HG03575 (cell line): Measurements from ENCODE around the gene BRD9.
"Not testable (repeated sequence)": the region's sequence is repeated elsewhere in the genome, so short reads cannot be mapped to it uniquely, and the experiment has no call there.

Source experiments
- ATAC-seq: cut with Tn5 transposase; IDR thresholded peaks from one replicate; pipeline ENCODE4 v1.9.1; 2021; ENCODE audit not compliant: unreplicated experiment, insufficient number of reproducible peaks, low FRiP score; ENCODE audit errors: extremely low read depth

The BRD9 gene

GRCh38 chr5:851553-851952 is 41.0 kb downstream of the BRD9 start:
- no peak for ATAC-seq

GRCh38 chr5:851076-851475 is 41.5 kb downstream of the BRD9 start:
- no peak for ATAC-seq

DNA sequence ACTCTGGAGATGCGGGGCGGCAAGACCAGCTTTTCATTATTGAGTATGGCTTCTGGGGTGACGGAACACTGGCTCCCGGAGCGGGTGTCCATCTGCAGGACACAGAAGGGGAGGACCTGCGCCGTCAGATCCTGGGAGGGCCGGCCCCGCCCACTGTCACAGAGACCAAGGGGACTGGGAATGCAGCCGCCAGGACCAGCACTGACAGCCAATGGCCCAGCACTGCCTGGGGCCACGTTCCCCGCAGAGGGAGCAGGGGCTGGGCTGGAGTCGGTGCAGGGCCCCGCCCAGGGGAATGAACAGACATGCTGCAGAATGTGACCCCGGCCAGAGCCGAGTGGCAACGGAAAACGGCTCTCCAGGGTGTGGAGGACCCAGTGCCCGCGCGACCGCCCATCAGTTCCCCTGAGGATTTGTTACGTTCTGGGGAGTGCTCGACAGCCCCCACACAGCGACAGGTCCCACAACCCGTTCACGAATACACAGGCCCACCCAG is 42.0 kb downstream of the BRD9 start, which contains the start of gene ZDHHC11:
Gene ZDHHC11 (minus strand): TSS at position 476 of the 496 bp plus-strand sequence. CDS start 384 bp downstream, at position 92.
- no peak for ATAC-seq

- no peak for ATAC-seq
Measured at GRCh38 chr5:849651-850301, 42.8 kb downstream of the BRD9 start.

DNA sequence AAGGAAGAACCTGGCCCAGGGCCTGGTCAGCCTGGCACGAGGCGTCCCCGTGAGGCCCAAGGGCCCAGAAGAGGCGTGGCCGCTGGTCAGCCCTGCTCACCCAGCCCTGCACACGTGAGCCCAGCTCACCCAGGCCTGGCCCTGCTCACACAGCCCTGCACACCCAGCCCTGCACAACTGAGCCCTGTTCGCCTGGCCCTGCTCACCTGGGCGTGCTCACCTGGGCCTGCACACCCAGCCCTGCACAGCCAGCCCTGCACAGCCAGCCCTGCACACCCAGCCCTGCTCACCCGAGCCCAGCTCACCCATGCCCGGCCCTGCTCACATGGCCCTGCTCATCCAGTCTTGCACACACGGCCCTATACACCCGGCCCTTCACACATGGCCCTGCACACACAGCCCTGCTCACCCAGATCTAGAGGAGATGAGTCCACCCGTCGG is 43.9 kb downstream of the BRD9 start:
- ATAC-seq, result no peak

- not testable (repeated sequence) for ATAC-seq
Measured at GRCh38 chr5:847736-848135, 44.9 kb downstream of the BRD9 start.

DNA sequence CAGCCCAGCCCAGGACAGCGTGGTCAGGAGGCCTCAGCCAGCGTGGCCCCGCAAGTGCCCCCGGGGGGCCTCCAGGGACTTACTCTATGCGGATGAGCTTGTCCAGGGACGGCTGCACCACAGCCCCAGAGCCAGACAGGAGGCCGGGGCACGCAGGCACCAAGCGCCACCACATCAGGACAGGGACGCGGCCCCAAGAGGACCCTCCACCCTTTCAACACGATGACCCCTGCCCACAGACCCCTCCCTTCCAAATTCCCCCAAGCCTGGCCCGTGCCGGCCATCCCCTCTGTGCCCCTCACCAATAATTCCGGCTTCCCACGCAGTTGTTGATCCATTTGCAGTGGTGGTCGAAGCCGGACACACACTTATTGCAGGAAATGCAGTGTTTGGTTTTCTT is 45.4 kb downstream of the BRD9 start:
- not testable (repeated sequence) for ATAC-seq

GRCh38 chr5:846602-847091 is 46.0 kb downstream of the BRD9 start:
- not testable (repeated sequence) for ATAC-seq

DNA sequence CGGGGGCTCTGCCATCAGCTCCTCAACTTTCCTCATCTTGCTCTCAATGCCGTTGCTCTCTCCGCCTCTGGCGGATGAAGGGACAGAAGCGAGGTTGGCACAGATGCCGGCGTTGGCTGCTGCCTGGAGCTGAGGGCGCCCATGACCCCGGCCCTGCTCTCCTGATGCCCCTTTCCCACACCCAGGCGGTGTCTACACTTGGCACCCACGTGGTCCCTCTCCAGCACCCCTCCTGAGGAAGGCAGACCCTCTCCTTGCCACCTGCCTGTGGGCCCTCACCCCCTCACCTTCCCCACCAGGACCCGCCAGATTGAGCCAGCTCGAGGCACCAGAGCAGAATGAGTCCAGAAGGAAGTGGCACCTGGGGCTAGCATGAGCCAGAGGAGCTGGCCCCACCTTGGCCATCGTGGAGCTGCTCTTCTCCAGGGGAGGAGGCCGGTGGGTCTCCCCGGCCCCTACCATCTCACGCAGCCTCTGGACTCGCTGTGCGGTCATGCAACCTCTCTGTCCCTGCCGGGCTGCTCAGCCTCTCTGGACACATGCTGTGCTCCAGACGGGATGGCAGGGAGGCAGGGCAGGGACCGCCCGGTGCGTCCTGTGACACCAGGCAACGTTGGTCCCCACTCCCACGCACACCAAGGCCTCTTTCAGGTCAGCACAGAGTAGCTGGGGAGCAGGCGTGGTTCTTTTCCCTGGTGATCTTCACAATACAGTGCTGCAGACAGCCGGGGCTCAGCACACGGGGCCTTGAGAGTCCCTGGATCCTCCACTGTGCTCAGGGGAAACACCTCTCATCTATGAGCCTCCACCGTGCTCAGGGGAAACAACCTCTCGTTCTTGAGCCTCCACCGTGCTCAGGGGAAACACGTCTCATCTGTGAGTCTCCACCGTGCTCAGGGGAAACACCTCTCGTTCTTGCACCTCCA is 46.7 kb downstream of the BRD9 start:
- ATAC-seq, result not testable (repeated sequence)

DNA sequence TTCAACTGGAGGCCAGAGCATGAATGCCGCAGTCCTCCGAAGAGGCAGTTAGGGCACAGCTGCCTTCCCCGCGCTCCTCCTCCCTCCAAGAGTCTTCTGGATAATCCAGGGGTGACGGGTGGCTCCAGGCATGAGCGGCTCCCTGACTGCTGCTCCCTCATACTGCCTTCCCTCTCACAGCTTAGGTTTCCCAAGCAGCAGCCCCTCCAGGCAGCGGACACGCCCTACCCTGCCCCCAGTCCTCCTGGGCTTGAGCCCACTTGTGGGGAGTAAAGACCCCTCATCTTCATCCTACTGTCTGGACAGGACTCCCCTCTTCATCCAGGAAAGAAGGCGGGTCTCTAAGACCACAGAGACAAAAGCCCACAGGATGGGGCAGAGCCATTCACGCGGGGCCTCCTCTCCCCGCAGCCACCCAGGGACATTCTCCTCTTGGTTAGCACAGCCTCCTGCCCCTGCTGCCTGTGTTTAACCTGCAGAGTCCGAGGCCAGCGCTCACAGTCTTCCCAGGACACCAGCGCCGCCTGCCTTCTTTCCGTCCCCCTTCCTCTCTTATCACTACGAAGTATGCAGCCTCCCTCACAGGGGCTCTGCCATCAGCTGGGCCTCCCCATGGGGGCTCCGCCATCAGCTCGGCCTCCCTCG is 47.4 kb downstream of the BRD9 start:
- not testable (repeated sequence) for ATAC-seq

- not testable (repeated sequence) for ATAC-seq
Measured at GRCh38 chr5:844426-844825, 48.2 kb downstream of the BRD9 start.

DNA sequence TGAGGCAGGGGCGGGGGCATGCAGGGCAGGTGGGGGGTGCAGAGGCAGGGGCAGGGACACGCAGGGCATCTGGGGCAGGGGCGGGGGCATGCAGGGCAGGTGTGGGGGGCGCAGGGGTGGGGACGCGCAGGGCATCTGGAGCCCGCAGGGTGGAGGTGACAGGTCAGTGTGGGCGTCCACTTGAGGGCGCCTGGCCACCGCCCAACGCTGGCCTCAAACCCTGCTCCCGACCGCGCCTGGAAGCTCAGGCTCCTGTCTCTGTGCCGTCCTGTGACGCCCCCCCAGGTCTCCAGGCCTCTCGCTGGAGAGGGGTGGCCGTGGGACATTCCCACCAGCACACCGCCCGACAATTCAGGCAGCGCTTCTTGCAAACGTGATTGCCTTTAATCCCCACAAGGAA is 48.7 kb downstream of the BRD9 start:
- ATAC-seq, result not testable (repeated sequence)

- not testable (repeated sequence) for ATAC-seq
Measured at GRCh38 chr5:843371-843770, 49.2 kb downstream of the BRD9 start.

DNA sequence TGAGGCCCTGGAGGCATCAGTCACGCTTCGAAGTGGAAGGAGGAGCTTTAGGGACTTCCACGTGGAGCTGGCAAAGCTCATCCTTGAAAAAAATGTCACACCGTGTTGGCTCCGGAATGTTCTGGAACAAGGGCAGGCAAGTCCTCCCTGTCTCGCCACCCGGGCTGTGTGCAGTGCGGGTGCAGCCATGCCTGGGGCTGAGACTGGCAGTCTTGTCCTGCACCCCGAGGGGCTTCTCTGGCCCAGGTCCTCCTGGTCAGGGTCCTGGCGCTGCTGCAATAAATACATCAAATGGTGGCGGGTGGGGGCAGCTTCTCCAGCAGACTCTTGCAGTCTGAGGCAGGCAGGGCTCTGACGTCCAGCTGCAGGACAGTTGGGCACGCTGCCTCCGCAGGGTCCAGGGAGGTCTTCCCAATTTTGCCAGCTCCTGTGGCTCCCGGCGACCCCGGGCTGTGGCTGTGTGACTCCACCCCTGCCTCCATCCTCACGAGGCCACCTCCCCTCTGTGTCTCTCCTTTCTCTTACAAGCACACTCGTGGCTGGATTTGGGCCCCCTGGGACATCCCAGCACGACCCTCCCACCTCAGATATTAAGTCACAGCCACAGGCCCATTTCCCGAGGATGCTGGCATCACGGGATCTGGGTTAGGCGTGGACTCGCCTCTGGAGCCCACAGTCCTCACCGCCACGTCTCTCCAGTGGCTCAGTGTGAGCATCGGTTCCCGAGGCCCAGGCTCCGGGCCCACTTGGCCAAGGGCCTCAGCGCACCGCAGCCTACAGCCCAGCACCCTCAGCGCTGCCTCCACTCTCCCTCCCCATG is 50.0 kb downstream of the BRD9 start:
- not testable (repeated sequence) for ATAC-seq

DNA sequence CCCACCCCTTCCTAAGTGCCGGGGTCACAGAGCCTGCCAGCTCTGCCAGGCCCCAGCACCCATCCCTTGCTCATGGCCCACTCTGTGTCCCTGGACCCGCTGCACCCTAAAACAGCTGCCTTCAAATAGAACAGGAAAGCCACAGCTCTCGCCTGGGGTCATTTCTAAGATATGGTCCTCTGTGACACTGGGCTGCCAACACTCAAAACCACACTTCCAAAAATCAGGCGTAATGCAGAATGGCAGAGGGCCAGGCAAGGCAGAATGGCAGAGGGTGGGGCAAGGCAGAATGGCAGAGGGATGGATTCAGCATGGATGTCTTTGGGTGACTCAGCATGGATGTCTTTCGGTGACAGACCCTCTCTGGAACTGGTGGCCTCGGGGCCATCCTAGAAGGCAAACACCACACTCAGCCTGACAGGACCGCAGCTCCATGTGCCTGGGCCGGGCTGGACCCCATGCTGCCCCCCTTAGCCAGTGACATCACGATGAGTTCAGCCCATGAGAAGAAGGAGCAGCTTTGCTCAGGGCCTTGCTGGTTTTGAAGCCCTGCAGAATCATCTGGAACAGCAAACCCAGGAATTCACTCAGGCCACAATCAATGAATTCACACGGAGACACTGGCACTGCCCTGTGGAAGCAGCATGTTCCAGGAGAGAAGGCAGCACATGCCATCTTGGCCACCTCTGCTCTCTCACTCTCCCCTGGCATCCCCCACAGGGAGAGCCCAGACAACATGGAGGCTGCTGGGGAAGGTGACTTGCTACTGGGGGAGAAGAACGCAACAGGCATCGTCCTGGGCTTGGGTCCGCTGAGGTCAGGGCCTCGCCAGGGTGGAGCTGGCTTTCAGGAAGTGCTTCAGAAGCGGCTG is 50.8 kb downstream of the BRD9 start:
- ATAC-seq, result not testable (repeated sequence)

- not testable (repeated sequence) for ATAC-seq
Measured at GRCh38 chr5:840974-841435, 51.6 kb downstream of the BRD9 start.
